Prostate gland (tissue), 2 donors: ENCODE data around the gene RABAC1. TPM values are rescaled to one million over a fixed set of nuclear protein-coding genes. Genes with fewer than 3 reads are reported as not detected.

Experiments used
- DNase-seq: peaks from one replicate; pipeline ENCODE4 v3.0.0-alpha.2; 2019; ENCODE audit warnings: low spot score
- H3K27ac ChIP-seq, 2 donors: fragments of 200-600 bp; sonication (generic); 2 replicates each; pipeline ENCODE4 v1.5.1; 2017 to 2019
- H3K27me3 ChIP-seq: fragments of 200-600 bp; sonication (generic); replicated peaks from 2 replicates; pipeline ENCODE4 v1.5.1; 2019; ENCODE audit not compliant: insufficient read depth
- H3K36me3 ChIP-seq, 2 donors: fragments of 200-600 bp; sonication (generic); 1 replicate in 1 of 2; 2 replicates in 1 of 2; pipeline versions ENCODE4 v1.5.1 to v1.8.1; 2017 to 2019
- H3K4me1 ChIP-seq: fragments of 200-600 bp; sonication (generic); replicated peaks from 2 replicates; pipeline ENCODE4 v1.5.1; 2019
- H3K4me3 ChIP-seq, 2 donors: fragments of 200-600 bp; sonication (generic); 2 replicates each; pipeline ENCODE4 v1.5.1; 2017 to 2019
- H3K9me3 ChIP-seq: fragments of 200-600 bp; sonication (generic); 2 replicates; pipeline ENCODE4 v1.5.1; 2017
- CTCF ChIP-seq, 4 experiments: fragments of 200-600 bp in 2 of 4; fragments of 450-650 bp in 2 of 4; sonication (generic) in 2 of 4; IDR thresholded peaks; 1 replicate in 3 of 4; 2 replicates in 1 of 4; pipeline ENCODE4 v1.5.1; 2016 to 2019; ENCODE audit warnings: antibody characterized with exemption in 4 of 4, mild to moderate bottlenecking in 2 of 4, moderate library complexity in 2 of 4
- POLR2A ChIP-seq: fragments of 450-650 bp; IDR thresholded peaks from one replicate; pipeline ENCODE4 v1.6.1; 2016; ENCODE audit warnings: antibody characterized with exemption, mild to moderate bottlenecking
- POLR2AphosphoS5 ChIP-seq: sonication (generic); formaldehyde crosslinking; IDR thresholded peaks from one replicate; pipeline ENCODE4 v1.6.1; 2017; ENCODE audit warnings: antibody characterized with exemption
- WGBS: methylation state at CpG from one replicate; pipeline ENCODE4 v1.1.5; 2018; 5-methylcytosine and 5-hydroxymethylcytosine counted together
- intact Hi-C: fragments of 100-400 bp; cut with DNase I; formaldehyde crosslinking; loops from one replicate; pipeline ENCODE4 v1.14.2; 2022
- total RNA-seq, 2 donors: library from RNA; depleted of rRNA; stranded (reverse); fragments of >200 nt; gene quantifications; one replicate each; pipeline ENCODE4 v1.1.0, GENCODE V29; 2016

The RABAC1 gene
- total RNA-seq, 2 donors from 2014 or later = 153 to 168 TPM

GRCh38 chr19:41925208-41926003 lies 33.7 kb downstream of the RABAC1 start:
- no peaks in the 10 kb centered on the region for H3K4me1 ChIP-seq
- intact Hi-C loops = no loop called here
- H3K36me3 ChIP-seq = no peaks in the 10 kb centered on the region
- WGBS = 51% methylated on average over 7 of the region's 7 CpGs
- peaks cover 17% of the 10 kb centered on the region for H3K27me3 ChIP-seq
- TF ChIP-seq CTCF (IDR thresholded peaks at IDR 0.05) (no peak), POLR2AphosphoS5 (no peak), POLR2A (no peak)
- no peaks in the 10 kb centered on the region for H3K9me3 ChIP-seq
- no peak overlapping the region for H3K27ac ChIP-seq
- H3K4me3 ChIP-seq = no peak overlapping the region
- no peak for DNase-seq

GRCh38 chr19:41924151-41925145 lies 34.7 kb downstream of the RABAC1 start:
- intact Hi-C loops = no loop called here
- no peak overlapping the region for H3K4me3 ChIP-seq
- no peak overlapping the region for H3K27ac ChIP-seq
- DNase-seq = no peak
- H3K4me1 ChIP-seq = no peaks in the 10 kb centered on the region
- H3K27me3 ChIP-seq = peaks cover 11% of the 10 kb centered on the region
- no peak for TF ChIP-seq POLR2AphosphoS5
- TF ChIP-seq POLR2A = no peak
- TF ChIP-seq CTCF (IDR thresholded peaks at IDR 0.05) = no peak
- 38% methylated on average over 13 of the region's 13 CpGs for WGBS
- no peaks in the 10 kb centered on the region for H3K36me3 ChIP-seq
- no peaks in the 10 kb centered on the region for H3K9me3 ChIP-seq

GRCh38 chr19:41923045-41923788 lies 35.9 kb downstream of the RABAC1 start:
- Histone ChIP-seq H3K27ac (no peak overlapping the region), H3K4me1 (no peaks in the 10 kb centered on the region), H3K9me3 (no peaks in the 10 kb centered on the region), H3K27me3 (peaks cover 9% of the 10 kb centered on the region), H3K4me3 (no peak overlapping the region), H3K36me3 (no peaks in the 10 kb centered on the region)
- WGBS = 45% methylated on average over 3 of the region's 6 CpGs
- TF ChIP-seq CTCF (IDR thresholded peaks at IDR 0.05) = no peak
- no peak for TF ChIP-seq POLR2AphosphoS5
- no peak for TF ChIP-seq POLR2A
- no peak for DNase-seq
- intact Hi-C loops = no loop called here

GRCh38 chr19:41922585-41922984 lies 36.5 kb downstream of the RABAC1 start:
- H3K9me3 ChIP-seq = no peaks in the 10 kb centered on the region
- intact Hi-C loops = no loop called here
- no peak for DNase-seq
- no peak overlapping the region for H3K27ac ChIP-seq
- no peaks in the 10 kb centered on the region for H3K4me1 ChIP-seq
- H3K36me3 ChIP-seq = no peaks in the 10 kb centered on the region
- 14% methylated on average over 18 of the region's 18 CpGs for WGBS
- TF ChIP-seq CTCF (IDR thresholded peaks at IDR 0.05) = no peak
- TF ChIP-seq POLR2A = no peak
- TF ChIP-seq POLR2AphosphoS5 = no peak
- no peak overlapping the region for H3K4me3 ChIP-seq
- H3K27me3 ChIP-seq = peaks cover 9% of the 10 kb centered on the region
